ENCODE measurements around the gene ARHGAP11A.
"Not testable (repeated sequence)": the region's sequence is repeated elsewhere in the genome, so short reads cannot be mapped to it uniquely, and the experiment has no call there.

The ARHGAP11A gene

GRCh38 chr15:32615051-32615870 is at the start of gene ARHGAP11A:
ARHGAP11A (plus strand) TSS chr15:32615504; CDS start chr15:32616212, 708 bp downstream.
- peak within 1 kb of the TSS; percentile 66 for H3K4me3 ChIP-seq (ENCODE audit: control insufficient read depth, low read depth, low read length)
- DNase-seq (ENCODE audit: low read depth), result peak; percentile 95

GRCh38 chr15:32568988-32569387 is 46.3 kb upstream of the ARHGAP11A start:
- not testable (repeated sequence) for DNase-seq (ENCODE audit: low read depth); H3K4me3 ChIP-seq (ENCODE audit: control insufficient read depth, low read depth, low read length)

- not testable (repeated sequence) for DNase-seq (ENCODE audit: low read depth); H3K4me3 ChIP-seq (ENCODE audit: control insufficient read depth, low read depth, low read length)
Measured at GRCh38 chr15:32578482-32578881, 36.8 kb upstream of the ARHGAP11A start.

- H3K4me3 ChIP-seq (ENCODE audit: control insufficient read depth, low read depth, low read length); DNase-seq (ENCODE audit: low read depth): not testable (repeated sequence)
Measured at GRCh38 chr15:32585844-32586243, 29.5 kb upstream of the ARHGAP11A start.

GRCh38 chr15:32593151-32593550 is 22.2 kb upstream of the ARHGAP11A start, which contains the start of gene GOLGA8N:
GOLGA8N (plus strand) TSS chr15:32593456.
- not testable (repeated sequence) for DNase-seq (ENCODE audit: low read depth); H3K4me3 ChIP-seq (ENCODE audit: control insufficient read depth, low read depth, low read length)

GRCh38 chr15:32609518-32609917 is 5.8 kb upstream of the ARHGAP11A start:
- not testable (repeated sequence) for H3K4me3 ChIP-seq (ENCODE audit: control insufficient read depth, low read depth, low read length); DNase-seq (ENCODE audit: low read depth)

GRCh38 chr15:32610719-32611118 is 4.6 kb upstream of the ARHGAP11A start:
- not testable (repeated sequence) for H3K4me3 ChIP-seq (ENCODE audit: control insufficient read depth, low read depth, low read length)
- peak; percentile 18 for TF ChIP-seq CTCF (conservative IDR thresholded peaks at IDR 0.05; ENCODE audit: control insufficient read depth, insufficient read depth, low read depth, low read length)
- DNase-seq (ENCODE audit: low read depth), result peak; percentile 63

GRCh38 chr15:32614712-32615050 is 623 bp upstream of the ARHGAP11A start:
- not testable (repeated sequence) for DNase-seq (ENCODE audit: low read depth)
- peak overlapping the region; percentile 50 for H3K4me3 ChIP-seq (ENCODE audit: control insufficient read depth, low read depth, low read length)

GRCh38 chr15:32615871-32616426 is 645 bp downstream of the ARHGAP11A start:
- peak; percentile 16 for DNase-seq (ENCODE audit: low read depth)
- H3K4me3 ChIP-seq (ENCODE audit: control insufficient read depth, low read depth, low read length), result peak overlapping the region; percentile 50

- H3K4me3 ChIP-seq (ENCODE audit: control insufficient read depth, low read depth, low read length), result no peak overlapping the region
- DNase-seq (ENCODE audit: low read depth), result peak; percentile 28
- no peak for TF ChIP-seq CTCF (conservative IDR thresholded peaks at IDR 0.05; ENCODE audit: control insufficient read depth, insufficient read depth, low read depth, low read length)
Measured at GRCh38 chr15:32636410-32636809, 21.1 kb downstream of the ARHGAP11A start.

GRCh38 chr15:32636908-32637567 is 21.7 kb downstream of the ARHGAP11A start:
- no peak for TF ChIP-seq CTCF (conservative IDR thresholded peaks at IDR 0.05; ENCODE audit: control insufficient read depth, insufficient read depth, low read depth, low read length)
- no peak overlapping the region for H3K4me3 ChIP-seq (ENCODE audit: control insufficient read depth, low read depth, low read length)
- no peak for DNase-seq (ENCODE audit: low read depth)
